ENCODE results near the gene KIF1B.

- TF ChIP-seq, protein P1, sequence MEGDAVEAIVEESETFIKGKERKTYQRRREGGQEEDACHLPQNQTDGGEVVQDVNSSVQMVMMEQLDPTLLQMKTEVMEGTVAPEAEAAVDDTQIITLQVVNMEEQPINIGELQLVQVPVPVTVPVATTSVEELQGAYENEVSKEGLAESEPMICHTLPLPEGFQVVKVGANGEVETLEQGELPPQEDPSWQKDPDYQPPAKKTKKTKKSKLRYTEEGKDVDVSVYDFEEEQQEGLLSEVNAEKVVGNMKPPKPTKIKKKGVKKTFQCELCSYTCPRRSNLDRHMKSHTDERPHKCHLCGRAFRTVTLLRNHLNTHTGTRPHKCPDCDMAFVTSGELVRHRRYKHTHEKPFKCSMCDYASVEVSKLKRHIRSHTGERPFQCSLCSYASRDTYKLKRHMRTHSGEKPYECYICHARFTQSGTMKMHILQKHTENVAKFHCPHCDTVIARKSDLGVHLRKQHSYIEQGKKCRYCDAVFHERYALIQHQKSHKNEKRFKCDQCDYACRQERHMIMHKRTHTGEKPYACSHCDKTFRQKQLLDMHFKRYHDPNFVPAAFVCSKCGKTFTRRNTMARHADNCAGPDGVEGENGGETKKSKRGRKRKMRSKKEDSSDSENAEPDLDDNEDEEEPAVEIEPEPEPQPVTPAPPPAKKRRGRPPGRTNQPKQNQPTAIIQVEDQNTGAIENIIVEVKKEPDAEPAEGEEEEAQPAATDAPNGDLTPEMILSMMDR (IDR thresholded peaks at IDR 0.05 in 8 of 11, conservative IDR thresholded peaks at IDR 0.05 in 3 of 11), result no peak
- no peak for TF ChIP-seq POLR2AphosphoS5 (IDR thresholded peaks at IDR 0.05)
Measured at GRCh38 chr1:10272274-10272673, 61.9 kb downstream of the KIF1B start.
